ENCODE measurements around the gene ZDHHC14. TPM values are rescaled to one million over a fixed set of nuclear protein-coding genes. Genes with fewer than 3 reads are reported as not detected.
A peak's percentile ranks its signal among the peaks of the same experiment; 100 is the strongest.

Gene ZDHHC14
- total and polyA plus RNA-seq, 2 experiments from 2014 or later, result 3.0 to 7.4 TPM

DNA sequence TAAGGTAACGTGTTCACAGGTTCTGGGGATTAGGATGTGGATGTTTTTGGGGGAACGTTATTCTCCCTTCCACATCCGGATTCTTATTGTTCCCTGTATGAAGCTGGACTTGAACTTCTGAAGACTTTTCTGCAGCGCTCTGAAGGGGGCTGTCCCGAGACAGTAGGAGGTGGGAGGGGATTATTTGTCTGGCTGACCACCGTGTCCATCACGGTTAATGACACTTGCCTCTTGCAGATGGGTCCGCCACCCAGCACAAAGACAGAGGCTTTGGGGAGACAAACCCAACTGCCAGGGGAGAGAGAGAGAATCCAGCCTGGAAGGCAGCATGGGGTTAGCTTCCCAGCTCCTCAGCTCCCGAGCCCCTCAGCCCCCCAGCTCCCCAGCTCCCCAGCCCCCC, 16.7 kb downstream of the ZDHHC14 start (continued):
- TF ChIP-seq, protein P1, sequence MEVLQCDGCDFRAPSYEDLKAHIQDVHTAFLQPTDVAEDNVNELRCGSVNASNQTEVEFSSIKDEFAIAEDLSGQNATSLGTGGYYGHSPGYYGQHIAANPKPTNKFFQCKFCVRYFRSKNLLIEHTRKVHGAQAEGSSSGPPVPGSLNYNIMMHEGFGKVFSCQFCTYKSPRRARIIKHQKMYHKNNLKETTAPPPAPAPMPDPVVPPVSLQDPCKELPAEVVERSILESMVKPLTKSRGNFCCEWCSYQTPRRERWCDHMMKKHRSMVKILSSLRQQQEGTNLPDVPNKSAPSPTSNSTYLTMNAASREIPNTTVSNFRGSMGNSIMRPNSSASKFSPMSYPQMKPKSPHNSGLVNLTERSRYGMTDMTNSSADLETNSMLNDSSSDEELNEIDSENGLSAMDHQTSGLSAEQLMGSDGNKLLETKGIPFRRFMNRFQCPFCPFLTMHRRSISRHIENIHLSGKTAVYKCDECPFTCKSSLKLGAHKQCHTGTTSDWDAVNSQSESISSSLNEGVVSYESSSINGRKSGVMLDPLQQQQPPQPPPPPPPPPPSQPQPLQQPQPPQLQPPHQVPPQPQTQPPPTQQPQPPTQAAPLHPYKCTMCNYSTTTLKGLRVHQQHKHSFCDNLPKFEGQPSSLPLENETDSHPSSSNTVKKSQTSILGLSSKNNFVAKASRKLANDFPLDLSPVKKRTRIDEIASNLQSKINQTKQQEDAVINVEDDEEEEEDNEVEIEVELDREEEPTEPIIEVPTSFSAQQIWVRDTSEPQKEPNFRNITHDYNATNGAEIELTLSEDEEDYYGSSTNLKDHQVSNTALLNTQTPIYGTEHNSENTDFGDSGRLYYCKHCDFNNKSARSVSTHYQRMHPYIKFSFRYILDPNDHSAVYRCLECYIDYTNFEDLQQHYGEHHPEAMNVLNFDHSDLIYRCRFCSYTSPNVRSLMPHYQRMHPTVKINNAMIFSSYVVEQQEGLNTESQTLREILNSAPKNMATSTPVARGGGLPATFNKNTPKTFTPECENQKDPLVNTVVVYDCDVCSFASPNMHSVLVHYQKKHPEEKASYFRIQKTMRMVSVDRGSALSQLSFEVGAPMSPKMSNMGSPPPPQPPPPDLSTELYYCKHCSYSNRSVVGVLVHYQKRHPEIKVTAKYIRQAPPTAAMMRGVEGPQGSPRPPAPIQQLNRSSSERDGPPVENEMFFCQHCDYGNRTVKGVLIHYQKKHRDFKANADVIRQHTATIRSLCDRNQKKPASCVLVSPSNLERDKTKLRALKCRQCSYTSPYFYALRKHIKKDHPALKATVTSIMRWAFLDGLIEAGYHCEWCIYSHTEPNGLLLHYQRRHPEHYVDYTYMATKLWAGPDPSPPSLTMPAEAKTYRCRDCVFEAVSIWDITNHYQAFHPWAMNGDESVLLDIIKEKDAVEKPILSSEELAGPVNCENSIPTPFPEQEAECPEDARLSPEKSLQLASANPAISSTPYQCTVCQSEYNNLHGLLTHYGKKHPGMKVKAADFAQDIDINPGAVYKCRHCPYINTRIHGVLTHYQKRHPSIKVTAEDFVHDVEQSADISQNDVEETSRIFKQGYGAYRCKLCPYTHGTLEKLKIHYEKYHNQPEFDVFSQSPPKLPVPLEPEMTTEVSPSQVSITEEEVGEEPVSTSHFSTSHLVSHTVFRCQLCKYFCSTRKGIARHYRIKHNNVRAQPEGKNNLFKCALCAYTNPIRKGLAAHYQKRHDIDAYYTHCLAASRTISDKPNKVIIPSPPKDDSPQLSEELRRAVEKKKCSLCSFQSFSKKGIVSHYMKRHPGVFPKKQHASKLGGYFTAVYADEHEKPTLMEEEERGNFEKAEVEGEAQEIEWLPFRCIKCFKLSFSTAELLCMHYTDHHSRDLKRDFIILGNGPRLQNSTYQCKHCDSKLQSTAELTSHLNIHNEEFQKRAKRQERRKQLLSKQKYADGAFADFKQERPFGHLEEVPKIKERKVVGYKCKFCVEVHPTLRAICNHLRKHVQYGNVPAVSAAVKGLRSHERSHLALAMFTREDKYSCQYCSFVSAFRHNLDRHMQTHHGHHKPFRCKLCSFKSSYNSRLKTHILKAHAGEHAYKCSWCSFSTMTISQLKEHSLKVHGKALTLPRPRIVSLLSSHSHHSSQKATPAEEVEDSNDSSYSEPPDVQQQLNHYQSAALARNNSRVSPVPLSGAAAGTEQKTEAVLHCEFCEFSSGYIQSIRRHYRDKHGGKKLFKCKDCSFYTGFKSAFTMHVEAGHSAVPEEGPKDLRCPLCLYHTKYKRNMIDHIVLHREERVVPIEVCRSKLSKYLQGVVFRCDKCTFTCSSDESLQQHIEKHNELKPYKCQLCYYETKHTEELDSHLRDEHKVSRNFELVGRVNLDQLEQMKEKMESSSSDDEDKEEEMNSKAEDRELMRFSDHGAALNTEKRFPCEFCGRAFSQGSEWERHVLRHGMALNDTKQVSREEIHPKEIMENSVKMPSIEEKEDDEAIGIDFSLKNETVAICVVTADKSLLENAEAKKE (CRISPR knock-in tag; IDR thresholded peaks at IDR 0.05), result no peak

GRCh38 chr6:157398151-157398550, 17.2 kb downstream of the ZDHHC14 start:
- H3K27ac Mint-ChIP-seq, result no peak overlapping the region
- no peak overlapping the region for H3K4me3 ChIP-seq
- peaks cover 23% of the 10 kb centered on the region for H3K4me1 Mint-ChIP-seq
- H3K27me3 Mint-ChIP-seq (ENCODE audit: insufficient read depth, low read depth, poor library complexity), result peaks cover 7% of the 10 kb centered on the region
- H3K36me3 Mint-ChIP-seq (ENCODE audit: low read depth), result no peaks in the 10 kb centered on the region; the same call in 2 of the 3 replicates
- no peak overlapping the region for H3K27ac ChIP-seq (ENCODE audit: low read depth)
- H3K4me2 ChIP-seq, result no peak overlapping the region
- peak; percentile 64 for ATAC-seq
- TF ChIP-seq, protein P2, sequence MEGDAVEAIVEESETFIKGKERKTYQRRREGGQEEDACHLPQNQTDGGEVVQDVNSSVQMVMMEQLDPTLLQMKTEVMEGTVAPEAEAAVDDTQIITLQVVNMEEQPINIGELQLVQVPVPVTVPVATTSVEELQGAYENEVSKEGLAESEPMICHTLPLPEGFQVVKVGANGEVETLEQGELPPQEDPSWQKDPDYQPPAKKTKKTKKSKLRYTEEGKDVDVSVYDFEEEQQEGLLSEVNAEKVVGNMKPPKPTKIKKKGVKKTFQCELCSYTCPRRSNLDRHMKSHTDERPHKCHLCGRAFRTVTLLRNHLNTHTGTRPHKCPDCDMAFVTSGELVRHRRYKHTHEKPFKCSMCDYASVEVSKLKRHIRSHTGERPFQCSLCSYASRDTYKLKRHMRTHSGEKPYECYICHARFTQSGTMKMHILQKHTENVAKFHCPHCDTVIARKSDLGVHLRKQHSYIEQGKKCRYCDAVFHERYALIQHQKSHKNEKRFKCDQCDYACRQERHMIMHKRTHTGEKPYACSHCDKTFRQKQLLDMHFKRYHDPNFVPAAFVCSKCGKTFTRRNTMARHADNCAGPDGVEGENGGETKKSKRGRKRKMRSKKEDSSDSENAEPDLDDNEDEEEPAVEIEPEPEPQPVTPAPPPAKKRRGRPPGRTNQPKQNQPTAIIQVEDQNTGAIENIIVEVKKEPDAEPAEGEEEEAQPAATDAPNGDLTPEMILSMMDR (conservative IDR thresholded peaks at IDR 0.05; ENCODE audit: low read depth in 2 of 2), result peak in 1 of 2 experiments; percentile 35; a peak in 1 of 4 replicates
- no peak for TF ChIP-seq POLR2AphosphoS5 (IDR thresholded peaks at IDR 0.05; ENCODE audit: low read depth)
- peaks cover 4% of the 10 kb centered on the region; the same call in 1 of the 2 replicates for H3K4me1 ChIP-seq (ENCODE audit: insufficient read depth)
- H3K9me2 ChIP-seq (ENCODE audit: insufficient read depth), result no peaks in the 10 kb centered on the region
- no peaks in the 10 kb centered on the region for H4K20me1 ChIP-seq (replicated peaks; ENCODE audit: insufficient read depth)
- no peaks in the 10 kb centered on the region for H3K9me3 Mint-ChIP-seq
- no peaks in the 10 kb centered on the region for H3K36me3 ChIP-seq (ENCODE audit: insufficient read depth)
- DNase-seq (ENCODE audit: low spot score), result no peak
- no peaks in the 10 kb centered on the region for H3F3A ChIP-seq (replicated peaks; ENCODE audit: low read depth)
- no peaks in the 10 kb centered on the region for H3K79me2 ChIP-seq (replicated peaks; ENCODE audit: insufficient read depth)
- H3K27me3 ChIP-seq (ENCODE audit: insufficient read depth), result no peaks in the 10 kb centered on the region
- H2AFZ ChIP-seq, result no peak overlapping the region
- no peak overlapping the region for H3K4me3 Mint-ChIP-seq
